Body of pancreas (tissue), 4 donors: ENCODE results near the gene PPP1CA.

Source experiments
- CTCF ChIP-seq, 7 experiments: fragments of 450-650 bp in 4 of 7; fragments of 200-600 bp in 3 of 7; sonication (generic) in 3 of 7; IDR thresholded peaks; one replicate each; pipeline ENCODE4 v1.5.1; 2016 to 2019; ENCODE audit warnings: antibody characterized with exemption in 7 of 7
- POLR2A ChIP-seq, 3 donors: fragments of 450-650 bp; IDR thresholded peaks; one replicate each; pipeline ENCODE4 v1.6.1; 2016; ENCODE audit warnings: antibody characterized with exemption in 3 of 3, mild to moderate bottlenecking in 2 of 3

GRCh38 chr11:67437082-67437808, 35.6 kb upstream of the PPP1CA start, which contains the start of gene PTPRCAP:
- TF ChIP-seq CTCF (IDR thresholded peaks at IDR 0.05) (no peak), POLR2A (IDR thresholded peaks at IDR 0.05) (peak in 1 of 3 donors; percentile 33)
